Measurements from ENCODE around the gene PLXNA4.

The PLXNA4 gene

GRCh38 chr7:132102391-132102790 lies 473.9 kb downstream of the PLXNA4 start:
- no peak for DNase-seq

GRCh38 chr7:132100981-132101380 lies 475.3 kb downstream of the PLXNA4 start:
- no peak for DNase-seq

DNA sequence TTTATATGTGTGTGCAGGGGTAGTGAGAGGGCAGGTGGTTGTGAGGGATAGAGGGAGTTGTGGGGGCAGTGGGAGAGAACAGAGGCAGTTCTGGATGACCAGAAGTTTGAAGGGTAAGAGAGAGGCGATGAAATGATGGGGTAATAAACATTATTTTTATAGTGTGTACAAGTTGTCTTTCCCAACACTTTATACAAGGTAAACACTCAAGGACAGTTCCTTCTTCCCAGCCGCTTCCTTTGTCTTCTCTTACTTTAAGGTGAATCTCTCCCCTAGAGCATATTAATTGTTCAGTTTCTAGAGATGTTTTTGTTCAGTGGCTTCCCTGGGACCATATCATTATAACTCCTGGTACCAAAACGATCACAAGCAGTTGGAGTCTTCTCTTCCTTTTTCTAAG lies 475.8 kb downstream of the PLXNA4 start:
- DNase-seq: no peak

DNA sequence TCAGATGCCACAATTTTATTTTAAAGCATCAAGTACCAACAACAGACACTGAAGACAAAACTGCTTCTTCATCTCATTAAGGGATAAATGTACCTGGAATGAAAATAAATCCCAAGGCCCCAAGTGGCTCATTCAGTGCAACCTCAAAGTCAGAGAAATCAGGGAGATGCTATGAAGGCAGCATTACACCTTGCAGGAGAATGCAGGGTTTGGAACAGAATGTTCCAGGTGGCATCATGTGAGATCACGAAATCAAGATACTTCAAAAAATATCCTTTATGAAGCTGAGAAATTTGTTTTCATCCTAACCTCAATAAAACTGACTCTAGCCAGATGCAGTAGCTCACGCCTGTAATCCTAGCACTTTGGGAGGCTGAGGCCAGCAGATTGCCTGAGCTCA lies 477.1 kb downstream of the PLXNA4 start:
- DNase-seq: no peak

- DNase-seq: no peak
Observed at GRCh38 chr7:132098327-132098726, 477.9 kb downstream of the PLXNA4 start.

GRCh38 chr7:132097550-132098134 lies 478.6 kb downstream of the PLXNA4 start:
- no peak for DNase-seq

- DNase-seq: no peak
Observed at GRCh38 chr7:132095111-132095765, 481.0 kb downstream of the PLXNA4 start.

GRCh38 chr7:132092106-132092505 lies 484.2 kb downstream of the PLXNA4 start:
- DNase-seq: no peak

DNA sequence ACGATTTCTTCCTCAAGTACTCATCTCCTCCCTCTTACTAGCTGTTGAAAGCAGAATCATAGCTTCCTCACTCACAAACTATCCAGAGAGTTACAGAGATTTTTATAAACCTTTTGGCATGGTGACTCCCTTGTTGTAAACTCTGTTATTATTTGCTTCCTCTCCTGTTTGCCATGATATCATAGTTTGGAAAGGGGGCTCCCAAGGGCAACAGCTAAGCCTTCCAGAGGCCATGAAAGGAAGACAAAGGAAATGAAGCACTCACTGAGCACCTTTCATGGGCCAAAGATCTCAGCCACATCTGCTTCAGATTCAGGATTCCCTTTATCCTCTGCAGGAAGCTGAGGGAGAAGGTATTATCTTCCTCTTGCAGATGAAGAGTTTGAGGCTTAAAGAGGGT lies 484.6 kb downstream of the PLXNA4 start:
- no peak for DNase-seq

DNA sequence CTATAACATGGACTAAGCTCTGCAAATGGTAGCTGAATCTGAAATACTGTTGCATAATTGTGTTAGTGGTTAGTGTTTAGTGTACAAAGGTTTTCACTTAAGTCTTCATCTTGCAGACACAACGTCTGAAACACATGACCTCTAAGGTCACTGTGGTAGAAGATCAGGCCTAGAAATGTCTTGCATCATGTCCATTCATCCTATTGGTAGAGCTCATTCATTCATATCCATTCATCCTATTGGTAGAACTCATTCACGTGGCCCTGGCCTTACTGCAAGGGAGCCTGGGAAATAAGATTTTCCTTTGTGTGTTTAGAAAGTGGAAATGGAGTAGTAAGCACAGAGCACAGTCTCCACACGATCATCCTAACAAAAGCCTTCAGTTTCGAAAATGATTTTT lies 485.8 kb downstream of the PLXNA4 start:
- no peak for DNase-seq

GRCh38 chr7:132089356-132089755 lies 486.9 kb downstream of the PLXNA4 start:
- no peak for DNase-seq

GRCh38 chr7:132087421-132087820 lies 488.8 kb downstream of the PLXNA4 start:
- DNase-seq: no peak

- no peak for DNase-seq
Observed at GRCh38 chr7:132084776-132085388, 491.4 kb downstream of the PLXNA4 start.

GRCh38 chr7:132083537-132084123 lies 492.6 kb downstream of the PLXNA4 start:
- no peak for DNase-seq

GRCh38 chr7:132083126-132083525 lies 493.1 kb downstream of the PLXNA4 start:
- DNase-seq: no peak

GRCh38 chr7:132082394-132082793 lies 493.9 kb downstream of the PLXNA4 start:
- DNase-seq: no peak

DNA sequence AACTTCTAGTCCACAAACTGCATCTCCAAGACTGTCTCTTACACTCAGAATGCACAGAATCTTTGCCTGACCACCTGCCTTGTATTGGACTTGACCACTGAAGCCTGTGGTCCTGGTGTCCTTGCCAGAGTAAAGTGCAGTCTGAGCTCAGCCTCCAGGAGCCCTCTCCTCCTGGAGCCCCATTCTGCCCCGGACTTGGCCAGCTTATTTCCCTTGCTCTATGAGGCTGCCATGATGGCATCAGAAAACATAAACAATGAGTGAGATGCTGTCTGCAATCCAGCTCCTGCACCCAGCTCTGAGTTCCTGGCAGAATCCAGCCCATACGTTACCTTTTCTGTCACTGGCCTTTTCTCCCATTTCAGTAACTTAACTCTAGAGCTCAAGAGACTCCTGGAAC lies 494.6 kb downstream of the PLXNA4 start:
- no peak for DNase-seq

- DNase-seq: no peak
Observed at GRCh38 chr7:132080967-132081668, 495.2 kb downstream of the PLXNA4 start.

DNA sequence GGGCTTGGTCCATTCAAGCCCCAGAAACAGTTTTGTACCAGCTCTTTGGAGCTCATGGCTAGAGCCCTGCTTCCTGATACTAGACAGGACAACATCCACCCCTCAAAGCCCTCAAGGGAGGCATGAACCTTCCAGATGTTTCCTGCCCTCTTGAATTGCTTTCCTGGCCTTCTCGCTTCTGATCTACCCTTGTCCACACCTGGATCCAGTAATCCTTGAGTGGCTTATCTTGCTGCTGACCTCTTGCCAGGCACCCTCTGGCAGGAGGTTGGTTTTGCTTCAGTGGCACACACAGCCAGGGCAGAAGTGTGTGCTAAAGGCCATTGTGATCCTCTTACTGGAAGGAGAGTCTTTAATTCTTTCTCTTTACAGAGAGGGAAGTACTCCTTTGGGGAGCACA lies 495.8 kb downstream of the PLXNA4 start:
- DNase-seq: no peak

GRCh38 chr7:132078891-132079735 lies 497.2 kb downstream of the PLXNA4 start:
- DNase-seq: no peak

DNA sequence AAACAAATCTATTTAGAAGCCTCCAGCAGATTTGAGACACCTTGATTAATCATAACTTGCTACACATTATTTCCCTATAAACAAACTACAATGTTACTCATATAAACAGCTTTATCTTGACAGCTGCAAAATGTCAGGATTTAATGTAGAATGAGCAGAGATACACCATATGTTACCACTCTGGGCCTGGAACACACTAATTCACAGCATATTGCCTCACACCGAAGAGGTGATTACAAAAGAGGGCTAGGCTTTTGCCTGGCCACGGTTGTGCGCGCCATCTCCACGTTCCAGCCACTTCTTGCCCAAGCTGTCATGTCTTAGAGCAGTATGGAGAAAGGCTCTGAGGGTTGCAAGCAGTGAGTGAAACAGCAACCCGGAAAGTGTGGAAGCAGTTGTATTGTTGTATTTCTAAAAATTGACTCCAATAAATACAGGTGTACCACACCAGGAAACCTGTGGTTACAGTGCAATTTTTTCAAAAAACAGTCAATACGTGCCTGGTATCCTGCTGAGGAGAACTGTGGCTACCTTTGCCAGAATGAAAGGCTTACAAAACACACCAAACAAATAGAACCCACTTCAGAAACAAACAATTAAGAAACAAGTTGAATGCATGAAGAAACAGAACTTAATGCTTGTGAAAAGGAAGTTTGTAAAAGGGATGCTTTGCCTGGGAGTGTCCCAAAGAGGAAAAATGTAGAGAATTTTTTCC lies 498.1 kb downstream of the PLXNA4 start:
- DNase-seq: no peak

Data from inflammatory macrophage treated with lipopolysaccharide for 1 hour (primary cell).